Left ventricle myocardium inferior (tissue), 1 donor: Measurements from ENCODE around the gene DPYSL4. TPM values are rescaled to one million over a fixed set of nuclear protein-coding genes. Genes with fewer than 3 reads are reported as not detected.

Experiments used
- DNase-seq: peaks from one replicate; pipeline ENCODE4 v3.0.0-alpha.2; 2020
- H3K27ac ChIP-seq: fragments of 200-600 bp; replicated peaks from 2 replicates; pipeline ENCODE4 v1.8.0; 2021
- H3K27me3 ChIP-seq: fragments of 200-600 bp; 2 replicates; pipeline ENCODE4 v1.8.0; 2021; ENCODE audit warnings: low read depth
- H3K36me3 ChIP-seq: fragments of 200-600 bp; 2 replicates; pipeline ENCODE4 v1.8.0; 2021
- H3K4me1 ChIP-seq: fragments of 200-600 bp; 2 replicates; pipeline ENCODE4 v1.8.0; 2021
- H3K4me3 ChIP-seq: fragments of 200-600 bp; 2 replicates; pipeline ENCODE4 v1.8.0; 2021; ENCODE audit warnings: mild to moderate bottlenecking, moderate library complexity
- H3K9me3 ChIP-seq: fragments of 200-600 bp; replicated peaks from 2 replicates; pipeline ENCODE4 v1.8.0; 2021
- intact Hi-C: fragments of 100-400 bp; cut with micrococcal nuclease; formaldehyde crosslinking; loops from one replicate; pipeline ENCODE4 v1.11.0; 2022
- total RNA-seq: library from RNA; stranded (reverse); fragmentation: NEBNext Ultra II Directional; extraction: Animal tissue kit (Norgen Biotek cat#: 25700); gene quantifications from one replicate; pipeline ENCODE4 v1.2.1, GENCODE V29; 2021
- TF ChIP-seq, protein P1 (sequence below): fragments of 200-600 bp; IDR thresholded peaks from 2 replicates; pipeline ENCODE4 v1.8.0; 2021; ENCODE audit warnings: antibody characterized with exemption, mild to moderate bottlenecking, borderline replicate concordance
- donor health status: DM: no; HTN: yes; CAD: no; lungs with severe emphysema.

Gene DPYSL4
- total RNA-seq, 1 donor from 2014 or later, result 42.8 TPM

DNA sequence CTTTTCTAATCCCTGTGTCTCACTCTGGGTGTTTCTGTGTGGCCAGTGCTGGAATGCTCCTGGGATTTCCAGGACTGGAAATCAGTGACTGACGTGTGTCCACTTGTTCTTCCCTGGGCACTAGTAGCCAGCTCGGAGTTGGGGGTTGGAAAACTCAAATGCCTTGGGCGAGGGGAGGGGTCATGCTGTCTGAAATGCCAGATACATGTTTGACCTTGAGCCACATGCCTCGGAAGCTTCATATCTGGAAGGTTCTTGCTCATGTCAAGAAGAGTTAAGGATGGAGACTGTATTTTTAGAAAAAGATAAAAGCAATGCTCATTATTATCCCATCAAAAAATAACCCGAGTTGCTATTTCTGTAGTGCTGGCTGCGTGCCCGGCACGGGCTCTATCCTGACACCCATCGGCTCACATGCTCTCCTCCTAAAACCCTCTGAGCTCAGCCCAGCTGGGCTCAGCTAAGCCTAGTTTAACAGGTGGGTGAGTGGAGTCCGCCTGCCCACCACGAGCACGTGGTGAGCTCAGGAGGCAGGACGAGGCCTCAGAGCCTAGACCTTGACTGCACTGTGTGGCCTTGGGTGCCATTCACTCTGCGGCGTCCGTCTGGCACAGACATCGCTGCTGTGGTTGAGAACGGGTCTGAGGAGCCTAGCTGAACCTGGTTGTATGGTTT is 6.4 kb downstream of the DPYSL4 start:
- Histone ChIP-seq H3K27ac (peak overlapping the region; percentile 82), H3K36me3 (peaks cover 4% of the 10 kb centered on the region), H3K27me3 (peaks cover 9% of the 10 kb centered on the region), H3K4me1 (peaks cover 40% of the 10 kb centered on the region), H3K9me3 (no peaks in the 10 kb centered on the region), H3K4me3 (no peak overlapping the region)
- DNase-seq, result peak; percentile 76
- TF ChIP-seq, protein P1, sequence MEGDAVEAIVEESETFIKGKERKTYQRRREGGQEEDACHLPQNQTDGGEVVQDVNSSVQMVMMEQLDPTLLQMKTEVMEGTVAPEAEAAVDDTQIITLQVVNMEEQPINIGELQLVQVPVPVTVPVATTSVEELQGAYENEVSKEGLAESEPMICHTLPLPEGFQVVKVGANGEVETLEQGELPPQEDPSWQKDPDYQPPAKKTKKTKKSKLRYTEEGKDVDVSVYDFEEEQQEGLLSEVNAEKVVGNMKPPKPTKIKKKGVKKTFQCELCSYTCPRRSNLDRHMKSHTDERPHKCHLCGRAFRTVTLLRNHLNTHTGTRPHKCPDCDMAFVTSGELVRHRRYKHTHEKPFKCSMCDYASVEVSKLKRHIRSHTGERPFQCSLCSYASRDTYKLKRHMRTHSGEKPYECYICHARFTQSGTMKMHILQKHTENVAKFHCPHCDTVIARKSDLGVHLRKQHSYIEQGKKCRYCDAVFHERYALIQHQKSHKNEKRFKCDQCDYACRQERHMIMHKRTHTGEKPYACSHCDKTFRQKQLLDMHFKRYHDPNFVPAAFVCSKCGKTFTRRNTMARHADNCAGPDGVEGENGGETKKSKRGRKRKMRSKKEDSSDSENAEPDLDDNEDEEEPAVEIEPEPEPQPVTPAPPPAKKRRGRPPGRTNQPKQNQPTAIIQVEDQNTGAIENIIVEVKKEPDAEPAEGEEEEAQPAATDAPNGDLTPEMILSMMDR, result no peak
- intact Hi-C loops, result no loop called here

DNA sequence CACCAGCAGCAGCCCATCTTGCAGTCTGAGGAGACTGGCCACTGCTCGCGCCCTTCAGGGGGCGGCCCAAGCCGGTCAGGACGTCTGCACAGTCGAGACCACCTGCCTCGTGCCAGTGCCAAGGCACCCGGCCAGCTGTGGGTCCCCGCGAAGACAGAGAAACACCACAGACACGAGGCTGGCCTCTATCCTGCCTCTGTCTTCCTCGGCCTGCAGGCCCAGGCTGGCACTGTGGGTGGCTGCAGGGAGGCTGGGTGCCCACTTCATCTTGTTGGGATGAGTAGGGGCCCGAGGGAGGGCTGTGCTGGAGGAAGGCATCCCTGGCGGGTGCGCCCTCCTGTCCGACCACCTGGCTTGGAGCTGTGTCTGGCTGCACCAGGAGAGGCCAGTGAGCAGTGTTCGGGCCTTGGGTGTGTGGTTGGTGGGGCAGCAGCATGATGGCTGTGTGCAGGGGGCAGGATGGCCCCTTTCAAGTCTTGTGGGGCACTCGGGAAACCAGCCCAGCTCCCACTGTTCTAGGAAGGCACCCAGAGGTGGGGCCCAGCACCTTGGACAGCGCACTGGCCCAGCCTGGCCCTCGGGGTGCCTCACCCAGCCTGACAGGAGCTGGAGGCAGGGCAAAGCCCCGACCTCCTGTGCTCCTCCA is 7.3 kb downstream of the DPYSL4 start:
- intact Hi-C loops, result no loop called here
- Histone ChIP-seq H3K4me1 (peaks cover 31% of the 10 kb centered on the region), H3K27me3 (peaks cover 1% of the 10 kb centered on the region), H3K27ac (no peak overlapping the region), H3K36me3 (peaks cover 4% of the 10 kb centered on the region), H3K9me3 (no peaks in the 10 kb centered on the region), H3K4me3 (no peak overlapping the region)
- DNase-seq, result no peak
- TF ChIP-seq, protein P1, result no peak

DNA sequence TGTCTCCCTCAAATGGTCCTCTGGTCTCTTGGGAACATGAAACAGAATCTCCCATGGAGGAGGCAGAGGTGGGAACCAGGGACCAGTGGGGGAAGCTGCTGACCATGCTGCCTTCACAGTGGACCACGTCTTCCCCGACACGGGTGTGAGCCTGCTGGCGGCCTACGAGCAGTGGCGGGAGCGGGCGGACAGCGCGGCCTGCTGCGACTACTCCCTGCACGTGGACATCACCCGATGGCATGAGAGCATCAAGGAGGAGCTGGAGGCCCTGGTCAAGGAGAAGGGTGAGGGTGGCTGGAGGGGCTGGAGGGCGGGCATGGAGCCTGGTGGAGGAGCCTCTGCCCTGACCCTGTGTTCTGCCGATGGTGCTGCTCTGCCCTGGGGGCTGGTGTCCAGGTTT is 8.0 kb downstream of the DPYSL4 start:
- H3K9me3 ChIP-seq, result no peaks in the 10 kb centered on the region
- TF ChIP-seq, protein P1, result no peak
- no peak overlapping the region for H3K27ac ChIP-seq
- DNase-seq, result no peak
- H3K36me3 ChIP-seq, result peaks cover 4% of the 10 kb centered on the region
- H3K4me1 ChIP-seq, result peaks cover 24% of the 10 kb centered on the region
- intact Hi-C loops, result no loop called here
- no peak overlapping the region for H3K4me3 ChIP-seq
- H3K27me3 ChIP-seq, result no peaks in the 10 kb centered on the region

DNA sequence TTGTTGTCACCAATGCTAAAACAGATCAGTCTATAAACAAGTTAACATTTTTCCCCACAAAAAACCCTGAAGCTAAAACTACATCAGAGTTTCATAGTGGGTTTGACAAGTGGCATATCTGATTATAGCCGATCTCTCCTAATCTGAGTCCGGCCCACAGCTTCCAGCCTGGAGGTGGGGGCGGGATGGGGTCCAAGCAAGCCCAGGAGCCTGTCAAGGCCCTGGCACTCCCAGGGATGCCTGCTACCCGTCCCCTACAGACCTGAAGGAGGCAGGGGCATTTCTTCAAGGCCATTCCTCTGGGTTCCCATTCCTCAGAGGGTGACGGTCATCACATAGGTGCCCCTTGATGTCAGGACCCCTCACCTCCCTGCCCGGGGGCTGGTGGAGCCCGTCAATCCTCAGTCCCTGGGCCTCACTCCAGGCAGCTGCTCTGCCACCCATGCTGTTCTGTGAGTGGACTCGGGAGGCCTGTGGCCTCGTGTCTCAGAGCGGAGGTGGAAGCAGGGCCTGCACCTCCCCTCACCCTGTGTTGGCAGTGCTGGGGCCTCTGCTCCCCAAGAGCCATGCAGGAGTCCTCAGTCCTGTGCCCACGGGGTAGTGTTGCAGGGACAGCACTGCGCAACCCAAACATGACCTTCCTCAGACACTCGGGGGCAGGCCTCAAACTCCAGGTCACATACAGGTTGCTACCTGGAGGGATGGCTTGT is 8.8 kb downstream of the DPYSL4 start:
- intact Hi-C loops, result no loop called here
- peaks cover 5% of the 10 kb centered on the region for H3K36me3 ChIP-seq
- H3K27ac ChIP-seq, result no peak overlapping the region
- peaks cover 22% of the 10 kb centered on the region for H3K4me1 ChIP-seq
- TF ChIP-seq, protein P1, result no peak
- DNase-seq, result no peak
- H3K4me3 ChIP-seq, result no peak overlapping the region
- no peaks in the 10 kb centered on the region for H3K27me3 ChIP-seq
- H3K9me3 ChIP-seq, result no peaks in the 10 kb centered on the region

DNA sequence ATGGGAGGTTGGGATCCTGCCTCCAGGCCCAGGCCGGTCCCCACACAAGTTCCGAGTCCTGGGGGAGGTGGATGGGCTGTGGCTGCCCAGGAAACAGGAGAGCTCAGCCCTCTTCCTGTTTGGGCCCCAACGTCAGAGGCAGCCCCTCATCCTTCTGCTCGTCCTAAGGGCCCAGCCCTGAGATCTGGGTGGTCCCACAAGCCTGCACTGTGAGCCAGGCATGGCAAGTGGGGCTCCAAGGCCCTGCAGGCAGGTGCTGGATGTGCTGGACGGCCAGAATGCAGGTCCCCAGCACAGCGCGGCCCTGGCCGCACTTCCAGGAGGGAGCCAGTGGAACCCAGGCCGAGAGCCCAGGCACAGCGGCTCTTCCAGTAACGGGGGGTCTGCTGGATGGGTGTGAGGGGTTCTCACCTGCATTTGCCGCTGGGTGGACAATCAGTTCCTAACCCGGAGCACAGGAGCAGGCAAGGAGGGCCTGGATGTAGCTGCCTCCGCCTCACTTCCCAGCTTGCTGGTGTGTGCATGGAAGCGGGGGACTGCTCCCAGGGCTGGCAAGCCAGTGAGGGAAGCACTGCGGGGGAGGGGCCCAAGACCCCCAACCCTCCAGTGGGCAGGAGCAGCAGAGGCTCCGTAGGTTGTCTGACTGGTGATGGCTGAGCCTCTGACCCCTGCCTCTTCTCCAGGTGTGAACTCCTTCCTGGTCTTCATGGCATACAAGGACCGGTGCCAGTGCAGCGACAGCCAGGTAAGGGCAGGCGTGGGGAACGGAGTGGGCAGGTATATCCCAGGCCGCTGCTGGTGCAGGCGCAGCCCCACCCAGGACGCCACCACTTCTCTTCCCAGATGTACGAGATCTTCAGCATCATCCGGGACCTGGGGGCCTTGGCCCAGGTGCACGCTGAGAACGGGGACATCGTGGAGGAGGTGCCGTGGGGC is 9.7 kb downstream of the DPYSL4 start:
- H3K36me3 ChIP-seq, result peaks cover 15% of the 10 kb centered on the region
- no peaks in the 10 kb centered on the region for H3K9me3 ChIP-seq
- no peak overlapping the region for H3K27ac ChIP-seq
- peaks cover 22% of the 10 kb centered on the region for H3K4me1 ChIP-seq
- H3K4me3 ChIP-seq, result no peak overlapping the region
- TF ChIP-seq, protein P1, result no peak
- intact Hi-C loops, result no loop called here
- no peaks in the 10 kb centered on the region for H3K27me3 ChIP-seq
- no peak for DNase-seq
